Gastrocnemius medialis (tissue), 4 donors: ENCODE measurements around the gene COQ5.

Experiments used
- POLR2A ChIP-seq, 2 donors: fragments of 450-650 bp; IDR thresholded peaks; one replicate each; pipeline ENCODE4 v1.6.1; 2017; ENCODE audit warnings: antibody characterized with exemption in 2 of 2, mild to moderate bottlenecking in 2 of 2, moderate library complexity in 2 of 2
- TF ChIP-seq, protein P1 (sequence below), 5 experiments: fragments of 450-650 bp in 3 of 5; fragments of 200-600 bp in 2 of 5; sonication (generic) in 2 of 5; IDR thresholded peaks in 4 of 5; conservative IDR thresholded peaks in 1 of 5; 1 replicate in 4 of 5; 2 replicates in 1 of 5; pipeline ENCODE4 v1.5.1; 2016 to 2019; ENCODE audit warnings: antibody characterized with exemption in 5 of 5, mild to moderate bottlenecking in 3 of 5, moderate library complexity in 3 of 5

DNA sequence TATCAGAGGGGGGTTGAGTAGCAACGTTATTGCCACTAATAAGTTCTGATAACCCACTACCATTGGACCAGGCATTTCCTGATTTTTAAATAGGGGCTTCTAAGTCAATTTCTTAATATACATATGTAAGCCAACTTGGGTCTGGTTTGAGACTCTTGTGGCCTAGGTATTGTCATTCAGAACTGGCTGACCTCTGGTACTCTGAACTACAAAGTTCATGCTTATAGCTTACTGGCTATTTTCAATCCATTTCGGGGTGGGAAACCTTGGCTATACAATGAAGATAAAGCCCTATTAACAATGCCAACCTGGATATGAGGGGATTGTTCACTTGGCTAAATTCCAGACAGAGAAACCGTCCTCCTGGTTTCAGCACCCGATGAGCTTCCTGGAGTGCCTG is 24.4 kb downstream of the COQ5 start:
- TF ChIP-seq, protein P1, sequence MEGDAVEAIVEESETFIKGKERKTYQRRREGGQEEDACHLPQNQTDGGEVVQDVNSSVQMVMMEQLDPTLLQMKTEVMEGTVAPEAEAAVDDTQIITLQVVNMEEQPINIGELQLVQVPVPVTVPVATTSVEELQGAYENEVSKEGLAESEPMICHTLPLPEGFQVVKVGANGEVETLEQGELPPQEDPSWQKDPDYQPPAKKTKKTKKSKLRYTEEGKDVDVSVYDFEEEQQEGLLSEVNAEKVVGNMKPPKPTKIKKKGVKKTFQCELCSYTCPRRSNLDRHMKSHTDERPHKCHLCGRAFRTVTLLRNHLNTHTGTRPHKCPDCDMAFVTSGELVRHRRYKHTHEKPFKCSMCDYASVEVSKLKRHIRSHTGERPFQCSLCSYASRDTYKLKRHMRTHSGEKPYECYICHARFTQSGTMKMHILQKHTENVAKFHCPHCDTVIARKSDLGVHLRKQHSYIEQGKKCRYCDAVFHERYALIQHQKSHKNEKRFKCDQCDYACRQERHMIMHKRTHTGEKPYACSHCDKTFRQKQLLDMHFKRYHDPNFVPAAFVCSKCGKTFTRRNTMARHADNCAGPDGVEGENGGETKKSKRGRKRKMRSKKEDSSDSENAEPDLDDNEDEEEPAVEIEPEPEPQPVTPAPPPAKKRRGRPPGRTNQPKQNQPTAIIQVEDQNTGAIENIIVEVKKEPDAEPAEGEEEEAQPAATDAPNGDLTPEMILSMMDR (IDR thresholded peaks at IDR 0.05 in 4 of 5, conservative IDR thresholded peaks at IDR 0.05 in 1 of 5), result no peak
- no peak for TF ChIP-seq POLR2A (IDR thresholded peaks at IDR 0.05)
